NCI-H510A treated with DMSO at 0.1 percent for 48 hours (cell line): ENCODE data around the gene KLF5.
"Not testable (repeated sequence)": the region's sequence is repeated elsewhere in the genome, so short reads cannot be mapped to it uniquely, and the experiment has no call there.

Experiments used
- DNase-seq: peaks from one replicate; lab custom pipeline; 2025; lab: John Stamatoyannopoulos, UW

The KLF5 gene

DNA sequence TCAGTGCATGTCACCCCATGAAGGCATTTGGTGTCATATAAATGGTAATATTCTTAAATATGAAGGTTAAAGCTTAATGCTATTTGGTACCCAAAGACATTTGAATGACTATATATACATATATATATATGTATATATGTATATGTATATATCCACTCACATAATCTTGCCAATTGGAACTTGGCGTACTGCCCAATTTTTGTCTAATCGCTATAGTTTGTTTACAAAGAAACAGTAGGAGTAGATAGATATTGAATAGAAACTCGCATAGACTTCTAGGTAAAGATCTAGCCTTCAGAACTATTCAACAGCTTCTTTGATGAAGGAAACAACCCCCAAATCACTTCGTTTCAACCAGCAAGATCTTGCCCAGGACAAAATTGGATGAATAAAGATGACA is 24.1 kb downstream of the KLF5 start:
- no peak for DNase-seq

DNA sequence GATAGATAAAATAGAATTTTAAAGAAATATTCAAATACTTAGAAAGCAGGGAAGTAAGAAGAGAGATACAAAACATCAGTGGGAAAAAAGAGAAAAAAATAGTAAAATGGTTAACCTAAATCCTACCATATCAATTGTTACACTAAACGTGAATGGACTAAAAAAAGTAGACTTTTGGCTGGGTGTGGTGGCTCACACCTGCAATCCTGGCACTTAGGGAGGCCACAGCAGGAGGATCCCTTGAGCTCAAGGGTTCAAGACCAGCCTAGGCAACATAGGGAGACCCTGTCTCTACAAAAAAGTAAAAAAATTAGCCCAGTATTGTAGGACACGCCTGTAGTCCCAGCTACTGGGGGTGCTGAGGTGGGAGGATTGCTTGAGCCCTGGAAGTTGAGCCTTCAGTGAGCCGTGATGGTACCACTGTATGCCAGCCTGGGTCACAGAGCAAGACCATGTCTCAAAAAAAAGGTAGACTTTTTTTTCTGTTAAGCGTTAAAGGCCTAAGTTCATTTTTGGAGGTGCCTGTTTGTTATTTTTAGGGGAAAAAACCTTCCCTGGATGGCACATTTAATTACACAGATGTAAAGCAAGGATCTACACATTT is 29.6 kb downstream of the KLF5 start:
- no peak for DNase-seq

DNA sequence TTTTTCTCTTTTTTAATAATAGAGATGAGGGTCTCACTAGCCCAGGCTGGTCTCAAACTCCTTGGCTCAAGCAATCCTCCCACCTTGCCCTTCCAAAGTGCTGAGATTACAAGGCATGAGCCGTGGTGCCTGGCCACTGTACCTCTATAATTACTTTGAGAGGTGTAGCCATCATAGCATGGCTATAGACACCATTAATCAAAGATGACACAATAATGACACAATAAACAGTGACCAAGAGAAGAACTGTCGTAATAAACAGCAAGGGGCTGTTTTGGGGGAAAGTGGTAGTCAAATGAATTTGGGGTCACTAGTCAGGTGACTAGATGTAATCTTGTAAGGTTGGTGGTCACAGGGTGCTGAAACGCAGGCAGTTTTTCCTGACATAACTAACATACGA is 30.4 kb downstream of the KLF5 start:
- no peak for DNase-seq

DNA sequence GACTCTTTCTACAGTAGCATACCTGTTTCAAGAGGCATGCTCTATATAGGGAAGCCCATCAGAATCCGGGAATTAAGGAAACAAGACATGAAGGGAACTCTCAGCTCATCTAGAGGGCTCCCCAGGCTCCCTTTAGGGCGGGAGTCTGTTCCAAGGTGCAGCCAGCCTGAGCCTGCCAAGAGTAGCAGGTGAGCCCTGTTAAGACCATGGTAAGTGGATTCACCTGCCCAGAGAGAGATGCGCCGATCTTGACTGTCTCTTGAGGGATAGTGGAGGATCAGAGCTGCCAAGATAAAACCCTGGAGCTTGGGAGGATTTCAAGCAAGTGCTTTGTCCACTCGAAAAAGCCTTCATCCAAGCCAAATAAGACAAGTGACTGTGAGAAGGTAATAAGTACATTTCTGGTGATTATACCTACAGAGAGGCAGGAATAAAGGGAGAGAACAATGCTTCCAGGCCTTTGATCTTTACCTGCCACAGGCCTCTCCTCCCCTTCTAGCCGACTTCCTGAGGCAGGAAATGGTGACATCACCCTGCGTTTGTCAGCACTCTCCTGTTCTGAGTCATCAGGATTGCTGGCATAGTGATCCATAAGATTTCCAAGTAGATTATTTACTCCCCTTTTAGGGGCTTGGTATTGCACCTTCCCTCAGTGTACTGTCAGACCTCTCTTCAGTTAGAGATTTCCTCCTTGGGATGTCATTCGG is 31.5 kb downstream of the KLF5 start:
- peak; percentile 79 for DNase-seq

DNA sequence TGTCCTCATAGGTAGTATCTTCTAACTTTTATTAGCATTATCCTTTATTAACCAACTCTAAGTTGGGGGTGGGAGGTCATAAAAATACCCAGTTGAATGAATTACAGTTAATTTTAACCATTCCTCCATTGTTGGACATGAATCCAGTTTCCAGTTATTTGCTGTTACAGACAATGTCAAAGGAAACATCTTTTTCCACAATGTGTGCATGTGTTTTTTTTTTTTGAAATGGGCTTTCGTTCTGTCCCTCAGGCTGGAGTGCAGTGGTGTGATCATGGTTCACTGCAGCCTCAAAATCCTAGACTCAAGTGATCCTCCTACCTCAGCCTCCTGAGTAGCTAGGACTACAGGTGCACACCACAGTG is 32.0 kb downstream of the KLF5 start:
- no peak for DNase-seq

DNA sequence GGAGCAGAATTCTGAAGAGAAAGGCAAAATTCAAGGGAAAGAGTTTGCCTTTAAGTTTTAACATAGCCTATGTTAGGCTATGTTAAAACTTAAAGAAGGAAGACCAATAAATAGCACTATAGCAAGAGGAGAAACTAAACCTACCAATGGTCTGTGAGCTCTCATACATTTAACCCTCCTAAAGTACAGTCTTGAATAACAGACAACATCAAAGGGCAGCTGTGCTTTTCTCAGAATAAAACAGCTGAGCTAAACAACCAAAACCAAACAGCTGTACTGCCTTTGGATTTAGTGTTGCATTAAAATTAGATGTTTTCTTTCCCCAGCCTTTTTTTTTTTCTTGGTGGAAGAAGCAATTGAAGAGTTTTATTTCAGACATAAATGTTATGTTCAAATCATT is 34.0 kb downstream of the KLF5 start:
- DNase-seq: peak; percentile 61

DNA sequence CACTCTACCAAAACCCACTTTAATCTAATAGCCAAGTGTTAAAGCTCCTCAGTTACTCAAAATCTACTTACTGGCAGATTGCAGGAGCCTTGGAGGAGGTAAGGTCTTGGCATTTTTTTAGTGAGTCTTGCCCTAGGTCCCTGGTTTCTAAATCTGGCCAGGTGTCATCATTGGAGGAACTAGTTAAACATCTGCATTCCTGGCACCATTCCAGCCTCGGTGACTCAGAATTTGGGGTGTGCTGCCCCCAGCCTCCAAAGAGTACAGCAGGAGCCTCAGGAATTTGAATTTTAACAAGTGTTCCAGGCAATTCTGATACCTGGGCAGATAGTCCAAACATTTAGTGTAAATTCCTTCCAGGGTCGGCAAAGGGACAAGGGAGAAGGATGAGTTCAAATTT is 37.4 kb downstream of the KLF5 start:
- DNase-seq: no peak

DNA sequence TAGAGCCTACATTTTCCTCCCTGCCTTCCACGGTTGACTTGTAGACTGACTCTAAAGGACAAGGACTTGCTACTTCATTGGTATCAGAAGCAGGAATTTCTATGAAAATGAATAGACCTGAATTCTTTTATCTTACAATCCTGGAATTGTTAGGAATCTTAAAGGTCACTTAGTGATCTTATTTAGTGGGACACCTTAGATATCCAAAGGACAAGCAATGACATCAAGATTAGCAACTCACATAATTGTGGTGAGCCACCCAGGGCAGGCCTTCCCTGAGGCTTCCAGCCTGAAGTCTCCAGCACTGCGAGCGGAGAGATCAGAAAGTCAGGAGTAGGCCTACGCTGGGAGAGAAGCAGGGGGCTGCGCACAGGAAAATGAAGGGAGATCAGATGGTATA is 37.8 kb downstream of the KLF5 start:
- no peak for DNase-seq

DNA sequence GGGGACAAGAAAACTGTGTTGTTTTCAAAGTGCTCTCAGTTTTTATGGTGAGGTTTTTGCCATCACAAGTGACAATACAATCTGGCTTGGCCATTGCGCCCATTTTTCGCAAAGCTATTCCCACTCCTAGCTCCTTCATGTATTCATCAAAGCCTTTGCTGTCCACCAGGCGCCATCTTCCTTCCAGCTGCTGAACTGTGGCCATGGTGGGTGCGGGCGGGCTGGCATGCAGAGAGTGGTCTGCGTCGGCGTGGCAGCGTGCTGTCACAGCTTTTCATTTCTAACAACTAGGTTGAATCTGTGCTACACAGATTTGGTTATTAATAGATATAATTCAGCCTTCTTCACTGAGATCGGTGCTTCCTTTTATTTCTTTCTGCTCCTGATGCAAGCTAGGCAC is 42.0 kb downstream of the KLF5 start:
- not testable (repeated sequence) for DNase-seq

DNA sequence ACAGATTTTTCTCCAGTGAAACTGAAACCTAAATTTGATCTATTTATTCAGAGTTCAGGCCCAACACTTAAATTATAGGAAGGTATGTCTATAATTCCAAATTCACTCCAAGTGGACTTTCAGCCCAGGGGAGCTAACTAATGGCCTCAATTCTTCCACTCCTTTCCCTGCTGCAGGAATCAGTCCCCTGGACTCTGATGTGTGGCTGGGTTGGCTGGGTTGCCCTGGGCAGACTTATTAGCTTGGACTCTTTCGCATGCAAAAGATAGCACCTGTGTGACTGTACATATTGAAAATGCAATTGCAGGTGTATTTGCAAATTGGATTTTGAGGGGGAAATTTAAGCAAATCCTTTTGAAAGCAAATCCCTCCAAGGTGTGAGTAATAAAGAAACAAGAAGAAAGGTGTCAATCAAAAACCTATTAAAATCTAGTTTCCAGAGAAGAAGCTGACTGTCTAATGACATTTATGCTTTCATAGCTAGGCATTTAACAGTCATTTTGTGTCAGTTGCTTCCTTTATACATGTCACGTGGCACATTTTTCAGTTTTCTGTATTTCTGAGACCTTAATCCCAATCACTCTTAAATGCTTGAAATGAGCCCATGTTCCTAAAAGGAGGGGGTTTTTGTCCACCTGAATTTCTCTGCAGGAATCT is 42.7 kb downstream of the KLF5 start:
- DNase-seq: no peak

DNA sequence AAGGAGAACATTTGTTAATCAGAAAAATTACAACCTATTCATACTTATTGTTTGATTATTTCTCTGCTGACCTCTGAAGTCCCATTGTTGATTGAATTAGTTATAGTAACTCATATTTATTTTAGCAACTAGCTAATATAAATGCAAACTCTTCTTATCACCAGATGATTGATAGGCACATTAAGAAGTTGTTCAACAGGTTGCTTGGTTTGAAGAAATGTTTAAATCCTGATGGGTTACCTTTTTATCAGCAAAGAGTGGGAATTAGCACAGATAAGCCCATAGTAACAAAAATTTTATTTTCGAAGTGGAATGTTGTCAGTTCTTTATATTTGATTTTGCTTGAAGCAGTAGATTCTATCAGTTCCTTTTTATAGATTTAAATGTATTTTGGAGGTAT is 44.4 kb downstream of the KLF5 start:
- DNase-seq: peak; percentile 5

DNA sequence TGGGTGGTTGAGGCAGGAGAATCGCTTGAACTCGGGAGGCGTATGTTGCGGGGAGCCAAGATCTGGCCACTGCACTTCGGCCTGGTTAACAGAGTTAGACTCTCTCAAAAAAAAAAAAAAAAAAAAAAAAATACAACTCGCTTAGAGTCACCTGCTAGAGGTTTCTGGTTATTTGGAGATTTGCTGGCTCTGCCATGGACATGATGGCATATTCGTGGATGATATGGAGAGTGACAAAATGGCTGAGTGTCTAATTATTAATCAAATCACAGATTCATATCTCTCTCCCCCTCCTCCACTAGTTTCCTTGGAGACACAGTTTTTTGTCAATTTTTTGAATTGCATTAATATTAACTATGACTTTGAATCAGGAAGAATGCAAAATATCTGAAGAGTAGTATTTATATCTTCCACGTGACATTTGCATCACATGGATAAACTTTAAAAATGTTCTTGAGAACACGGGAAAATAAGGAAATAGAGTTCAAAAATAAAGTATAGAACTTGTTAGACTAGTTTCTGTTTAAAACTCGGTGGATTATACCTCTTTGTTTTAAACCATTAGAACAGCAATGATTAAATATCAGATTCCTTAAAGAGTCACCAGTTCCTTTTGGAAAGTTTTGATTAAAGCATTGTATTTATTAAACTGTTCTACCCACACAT is 47.8 kb downstream of the KLF5 start:
- no peak for DNase-seq

DNA sequence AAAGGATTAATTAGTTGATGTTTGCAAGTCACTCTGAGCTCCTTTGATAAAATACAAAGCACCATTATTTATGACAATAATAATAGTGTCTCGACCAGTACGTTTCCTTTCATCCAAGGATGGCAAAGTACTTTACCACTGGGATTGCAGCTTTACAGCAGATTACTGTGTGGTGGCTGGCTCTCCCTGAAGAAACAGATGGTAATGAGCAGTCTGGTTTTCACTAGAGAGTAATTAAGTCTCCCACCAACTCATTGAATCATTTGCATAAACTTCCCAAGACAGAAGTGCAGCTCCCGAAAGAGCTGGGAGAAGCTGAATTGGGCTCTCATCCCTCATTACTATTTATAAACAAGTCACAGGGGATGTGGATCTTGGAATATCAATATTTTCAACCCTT is 48.7 kb downstream of the KLF5 start:
- DNase-seq: no peak

DNA sequence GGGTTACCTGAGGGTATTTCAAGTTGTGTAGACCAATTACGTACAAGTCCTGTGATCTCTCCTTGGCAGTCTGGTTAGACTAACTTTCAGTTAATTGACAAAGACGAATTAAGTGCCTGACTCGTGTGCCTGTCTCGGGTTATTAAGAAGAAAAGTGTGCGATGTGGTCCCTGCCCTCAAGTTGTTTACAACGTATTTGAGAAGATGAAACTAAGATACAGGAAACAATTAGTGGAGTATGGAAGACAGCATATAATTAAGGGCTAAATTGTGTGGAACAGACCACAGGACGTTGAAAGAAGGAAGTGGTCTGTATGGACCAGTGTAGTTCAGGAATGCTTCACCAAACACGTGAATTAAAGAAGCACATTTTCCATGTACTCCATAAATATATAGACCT is 49.2 kb downstream of the KLF5 start:
- peak; percentile 4 for DNase-seq

DNA sequence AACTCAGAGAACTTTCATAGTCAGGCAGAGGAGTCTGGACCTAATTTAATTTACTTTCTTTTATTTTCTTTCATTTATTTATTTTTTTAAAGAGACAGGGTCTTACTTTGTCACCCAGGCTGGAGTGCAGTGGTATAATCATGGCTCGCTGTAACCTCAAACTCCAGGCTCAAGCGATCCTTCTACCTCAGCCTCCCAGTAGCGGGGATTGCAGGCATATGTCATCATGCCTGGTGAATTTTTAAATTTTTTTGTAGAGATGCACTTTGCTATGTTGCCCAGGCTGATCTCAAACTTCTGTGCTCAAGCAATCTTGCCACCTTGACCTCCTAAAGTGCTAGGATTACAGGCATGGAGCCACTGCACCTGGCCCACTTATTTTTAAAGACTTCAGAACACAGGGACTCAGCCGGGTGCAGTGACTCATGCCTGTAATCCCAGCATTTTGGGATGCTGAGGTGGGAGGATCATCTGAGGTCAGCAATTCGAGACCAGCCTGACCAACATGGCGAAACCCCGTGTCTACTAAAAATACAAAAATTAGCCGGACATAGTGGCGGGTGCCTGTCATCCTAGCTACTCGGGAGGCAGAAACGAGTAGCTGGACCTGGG is 50.6 kb downstream of the KLF5 start:
- DNase-seq: no peak

DNA sequence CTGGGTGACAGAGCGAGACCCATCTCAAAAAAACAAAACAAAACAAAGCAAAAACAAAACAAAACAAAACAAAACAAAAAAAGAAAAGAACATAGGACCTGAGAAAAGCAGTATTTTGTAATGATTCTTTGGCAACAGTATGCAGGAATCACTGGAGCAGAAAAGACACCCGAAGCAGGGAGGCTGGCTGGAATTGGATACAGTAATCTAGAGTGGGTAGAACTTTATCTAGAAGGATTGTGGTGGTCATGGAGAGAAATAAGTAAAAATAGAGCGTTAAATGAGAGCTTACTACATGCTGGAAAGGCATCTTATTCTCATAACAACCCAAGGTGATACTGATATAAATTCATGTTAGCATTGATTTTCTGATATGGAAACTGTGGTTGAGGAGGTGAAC is 51.2 kb downstream of the KLF5 start:
- no peak for DNase-seq

DNA sequence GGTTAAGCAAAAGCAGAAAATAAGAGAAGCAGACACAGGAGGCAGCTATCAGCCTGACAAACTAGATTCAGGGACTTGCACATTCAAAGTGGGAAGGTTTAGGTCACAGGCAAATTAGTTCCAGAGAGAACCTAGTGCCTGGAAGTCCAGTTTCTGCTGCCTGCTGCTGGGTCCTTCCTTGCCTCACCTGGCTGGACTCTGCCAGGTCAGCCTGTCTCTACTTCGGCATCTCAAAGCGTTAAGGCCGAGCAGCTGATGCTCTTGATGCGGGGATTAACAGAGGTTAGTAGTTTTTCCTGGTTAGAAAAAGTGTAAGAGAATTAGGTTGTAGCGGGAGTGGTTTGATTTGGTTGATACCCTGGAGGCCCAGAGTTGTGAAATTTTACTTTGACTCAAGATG is 52.0 kb downstream of the KLF5 start:
- no peak for DNase-seq

DNA sequence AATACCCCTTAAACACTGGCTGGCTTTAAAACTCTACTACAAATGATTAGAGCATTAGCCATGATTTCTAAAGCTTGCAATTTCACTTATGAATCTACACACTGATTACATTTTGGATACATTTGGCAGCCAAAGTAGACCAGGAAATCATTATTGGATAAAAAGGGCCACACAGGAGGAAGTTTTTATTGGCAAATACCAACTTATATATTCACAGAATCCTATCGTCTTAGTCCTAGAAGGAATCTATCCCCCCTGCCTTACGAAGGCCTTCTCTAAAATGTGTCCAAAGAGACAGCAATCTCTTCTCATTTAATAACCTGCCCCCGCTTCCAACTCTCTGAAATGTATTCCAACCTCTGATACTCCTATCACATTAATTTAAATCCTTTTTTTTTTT is 52.5 kb downstream of the KLF5 start:
- no peak for DNase-seq

DNA sequence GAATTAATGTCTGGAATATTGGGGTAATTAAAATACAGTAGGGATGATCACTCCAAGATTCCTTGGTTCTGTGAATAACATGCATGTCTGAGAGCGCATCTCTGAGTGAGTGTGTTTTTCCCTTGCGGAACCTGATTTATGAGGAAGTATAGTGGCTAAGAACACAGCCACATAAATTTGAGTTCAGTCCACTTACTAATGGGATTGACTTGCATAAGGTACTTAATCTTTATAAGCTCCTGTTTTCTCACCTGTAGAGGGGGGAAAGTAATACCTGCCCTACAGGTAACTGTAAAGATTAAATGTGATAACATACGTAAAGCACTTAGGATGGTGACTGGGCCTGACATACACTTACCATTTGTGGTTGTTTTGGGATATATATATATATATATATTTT is 60.8 kb downstream of the KLF5 start:
- no peak for DNase-seq
